ENCODE data around the gene TUT7. TPM values are rescaled to one million over a fixed set of nuclear protein-coding genes. Genes with fewer than 3 reads are reported as not detected.
"Not testable (repeated sequence)": the region's sequence is repeated elsewhere in the genome, so short reads cannot be mapped to it uniquely, and the experiment has no call there.

TUT7 gene
- total and polyA plus RNA-seq, 2 experiments from 2014 or later, result 16.5 to 18.8 TPM

GRCh38 chr9:86389628-86390027 is 35.4 kb upstream of the TUT7 start:
- H3K79me2 ChIP-seq (ENCODE audit: insufficient read depth), result no peaks in the 10 kb centered on the region
- 78 to 82% methylated on average over 4 of the region's 4 CpGs for WGBS, 2 experiments (ENCODE audit: low coverage in 1 of 2, low lambda C conversion rate in 2 of 2, missing lambda C conversion rate in 2 of 2)

GRCh38 chr9:86387376-86387775 is 33.2 kb upstream of the TUT7 start:
- Histone ChIP-seq H2AFZ (no peak overlapping the region), H4K20me1 (ENCODE audit: insufficient read depth) (no peaks in the 10 kb centered on the region), H3K4me1 (ENCODE audit: insufficient read depth) (no peaks in the 10 kb centered on the region), H3K9me2 (ENCODE audit: insufficient read depth) (no peaks in the 10 kb centered on the region), H3K79me2 (ENCODE audit: insufficient read depth) (no peaks in the 10 kb centered on the region), H3K27me3 (replicated peaks; ENCODE audit: insufficient read depth) (no peaks in the 10 kb centered on the region), H3K27ac (no peak overlapping the region), H3K4me2 (ENCODE audit: unreplicated experiment) (no peak overlapping the region), H3K36me3 (ENCODE audit: low read depth) (no peaks in the 10 kb centered on the region), H3K4me3 (no peak overlapping the region), H3F3A (ENCODE audit: insufficient read depth) (no peaks in the 10 kb centered on the region), H3K9me3 (ENCODE audit: low read depth) (no peaks in the 10 kb centered on the region), H3K9ac (no peak overlapping the region)
- in situ Hi-C loops (cut with MboI), result no loop called here
- TF ChIP-seq EZH2phosphoT487 (IDR thresholded peaks at IDR 0.05; ENCODE audit: insufficient read depth, low read depth) (no peak), EZH2 (IDR thresholded peaks at IDR 0.05; ENCODE audit: insufficient read depth, poor library complexity, severe bottlenecking) (no peak)
- 33 to 34% methylated on average over 3 of the region's 3 CpGs for WGBS, 2 experiments (ENCODE audit: low coverage in 1 of 2, low lambda C conversion rate in 2 of 2, missing lambda C conversion rate in 2 of 2)
- no peak for DNase-seq

More at GRCh38 chr9:86389628-86390027, 35.4 kb upstream of the TUT7 start:
- TF ChIP-seq EZH2 (IDR thresholded peaks at IDR 0.05; ENCODE audit: insufficient read depth, poor library complexity, severe bottlenecking), result no peak
- no peak for TF ChIP-seq EZH2phosphoT487 (IDR thresholded peaks at IDR 0.05; ENCODE audit: insufficient read depth, low read depth)
- Histone ChIP-seq H4K20me1 (ENCODE audit: insufficient read depth) (no peaks in the 10 kb centered on the region), H3K4me3 (no peak overlapping the region), H3K36me3 (ENCODE audit: low read depth) (no peaks in the 10 kb centered on the region), H3F3A (ENCODE audit: insufficient read depth) (no peaks in the 10 kb centered on the region), H3K27ac (no peak overlapping the region), H3K4me2 (ENCODE audit: unreplicated experiment) (no peak overlapping the region), H3K9ac (no peak overlapping the region), H3K9me3 (ENCODE audit: low read depth) (no peaks in the 10 kb centered on the region), H3K27me3 (replicated peaks; ENCODE audit: insufficient read depth) (no peaks in the 10 kb centered on the region), H2AFZ (no peak overlapping the region), H3K4me1 (ENCODE audit: insufficient read depth) (no peaks in the 10 kb centered on the region), H3K9me2 (ENCODE audit: insufficient read depth) (no peaks in the 10 kb centered on the region)
- DNase-seq, result no peak
- in situ Hi-C loops (cut with MboI), result no loop called here

- H3K9ac ChIP-seq; in situ Hi-C loops (cut with MboI); H3K9me2 ChIP-seq (ENCODE audit: insufficient read depth); DNase-seq; H3K27me3 ChIP-seq (replicated peaks; ENCODE audit: insufficient read depth); H3K36me3 ChIP-seq (ENCODE audit: low read depth); H3K4me2 ChIP-seq (ENCODE audit: unreplicated experiment); H3K4me3 ChIP-seq; H2AFZ ChIP-seq; H4K20me1 ChIP-seq (ENCODE audit: insufficient read depth); H3K79me2 ChIP-seq (ENCODE audit: insufficient read depth); H3K27ac ChIP-seq; H3K9me3 ChIP-seq (ENCODE audit: low read depth); H3K4me1 ChIP-seq (ENCODE audit: insufficient read depth); H3F3A ChIP-seq (ENCODE audit: insufficient read depth): not testable (repeated sequence)
- 62 to 65% methylated on average over 11 of the region's 11 CpGs for WGBS, 2 experiments (ENCODE audit: low coverage in 1 of 2, low lambda C conversion rate in 2 of 2, missing lambda C conversion rate in 2 of 2)
Measured at GRCh38 chr9:86383000-86383399, 28.8 kb upstream of the TUT7 start.

- Histone ChIP-seq H4K20me1 (ENCODE audit: insufficient read depth) (no peaks in the 10 kb centered on the region), H3K36me3 (ENCODE audit: low read depth) (no peaks in the 10 kb centered on the region), H2AFZ (no peak overlapping the region), H3K9me3 (ENCODE audit: low read depth) (no peaks in the 10 kb centered on the region), H3K9ac (no peak overlapping the region), H3K9me2 (ENCODE audit: insufficient read depth) (no peaks in the 10 kb centered on the region), H3F3A (ENCODE audit: insufficient read depth) (no peaks in the 10 kb centered on the region), H3K27me3 (replicated peaks; ENCODE audit: insufficient read depth) (no peaks in the 10 kb centered on the region), H3K27ac (no peak overlapping the region), H3K4me1 (ENCODE audit: insufficient read depth) (no peaks in the 10 kb centered on the region), H3K4me2 (ENCODE audit: unreplicated experiment) (no peak overlapping the region), H3K79me2 (ENCODE audit: insufficient read depth) (no peaks in the 10 kb centered on the region), H3K4me3 (no peak overlapping the region)
- TF ChIP-seq EZH2 (IDR thresholded peaks at IDR 0.05; ENCODE audit: insufficient read depth, poor library complexity, severe bottlenecking), result no peak
- TF ChIP-seq EZH2phosphoT487 (IDR thresholded peaks at IDR 0.05; ENCODE audit: insufficient read depth, low read depth), result no peak
- DNase-seq, result no peak
- in situ Hi-C loops (cut with MboI), result no loop called here
- WGBS, 2 experiments (ENCODE audit: low coverage in 1 of 2, low lambda C conversion rate in 2 of 2, missing lambda C conversion rate in 2 of 2), result 70 to 77% methylated on average over 5 of the region's 5 CpGs
Measured at GRCh38 chr9:86376016-86376415, 21.8 kb upstream of the TUT7 start.

- in situ Hi-C loops (cut with MboI), result no loop called here
- H3K27me3 ChIP-seq (replicated peaks; ENCODE audit: insufficient read depth), result no peaks in the 10 kb centered on the region
- H2AFZ ChIP-seq, result no peak overlapping the region
- peaks cover 6% of the 10 kb centered on the region for H3K4me1 ChIP-seq (ENCODE audit: insufficient read depth)
- no peaks in the 10 kb centered on the region for H3K9me2 ChIP-seq (ENCODE audit: insufficient read depth)
- H3K9ac ChIP-seq, result no peak overlapping the region
- no peak overlapping the region for H3K4me3 ChIP-seq
- H3K4me2 ChIP-seq (ENCODE audit: unreplicated experiment), result no peak overlapping the region
- WGBS, 2 experiments (ENCODE audit: low coverage in 1 of 2, low lambda C conversion rate in 2 of 2, missing lambda C conversion rate in 2 of 2), result 94 to 97% methylated on average over 5 of the region's 5 CpGs
- H3K79me2 ChIP-seq (ENCODE audit: insufficient read depth), result no peaks in the 10 kb centered on the region
- TF ChIP-seq EZH2 (IDR thresholded peaks at IDR 0.05; ENCODE audit: insufficient read depth, poor library complexity, severe bottlenecking) (no peak), EZH2phosphoT487 (IDR thresholded peaks at IDR 0.05; ENCODE audit: insufficient read depth, low read depth) (no peak)
- H3K9me3 ChIP-seq (ENCODE audit: low read depth), result no peaks in the 10 kb centered on the region
- H3F3A ChIP-seq (ENCODE audit: insufficient read depth), result peaks cover 22% of the 10 kb centered on the region
- no peaks in the 10 kb centered on the region for H4K20me1 ChIP-seq (ENCODE audit: insufficient read depth)
- no peak for DNase-seq
- H3K27ac ChIP-seq, result peak overlapping the region; percentile 48; the same call in 1 of the 2 replicates
- no peaks in the 10 kb centered on the region for H3K36me3 ChIP-seq (ENCODE audit: low read depth)
Measured at GRCh38 chr9:86369810-86370209, 15.6 kb upstream of the TUT7 start.
